ENCODE data around the gene FOXP1. TPM values are rescaled to one million over a fixed set of nuclear protein-coding genes. Genes with fewer than 3 reads are reported as not detected.

The FOXP1 gene
- total RNA-seq, 1 experiment from 2014 or later: 58.4 TPM

GRCh38 chr3:71238355-71238757, 345.2 kb downstream of the FOXP1 start:
- TF ChIP-seq EZH2 (IDR thresholded peaks at IDR 0.05; ENCODE audit: borderline replicate concordance, low read depth, low read length, poor library complexity, severe bottlenecking): no peak
- TF ChIP-seq, protein P1, sequence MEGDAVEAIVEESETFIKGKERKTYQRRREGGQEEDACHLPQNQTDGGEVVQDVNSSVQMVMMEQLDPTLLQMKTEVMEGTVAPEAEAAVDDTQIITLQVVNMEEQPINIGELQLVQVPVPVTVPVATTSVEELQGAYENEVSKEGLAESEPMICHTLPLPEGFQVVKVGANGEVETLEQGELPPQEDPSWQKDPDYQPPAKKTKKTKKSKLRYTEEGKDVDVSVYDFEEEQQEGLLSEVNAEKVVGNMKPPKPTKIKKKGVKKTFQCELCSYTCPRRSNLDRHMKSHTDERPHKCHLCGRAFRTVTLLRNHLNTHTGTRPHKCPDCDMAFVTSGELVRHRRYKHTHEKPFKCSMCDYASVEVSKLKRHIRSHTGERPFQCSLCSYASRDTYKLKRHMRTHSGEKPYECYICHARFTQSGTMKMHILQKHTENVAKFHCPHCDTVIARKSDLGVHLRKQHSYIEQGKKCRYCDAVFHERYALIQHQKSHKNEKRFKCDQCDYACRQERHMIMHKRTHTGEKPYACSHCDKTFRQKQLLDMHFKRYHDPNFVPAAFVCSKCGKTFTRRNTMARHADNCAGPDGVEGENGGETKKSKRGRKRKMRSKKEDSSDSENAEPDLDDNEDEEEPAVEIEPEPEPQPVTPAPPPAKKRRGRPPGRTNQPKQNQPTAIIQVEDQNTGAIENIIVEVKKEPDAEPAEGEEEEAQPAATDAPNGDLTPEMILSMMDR (conservative IDR thresholded peaks at IDR 0.05; ENCODE audit: low read depth, low read length): no peak
- Histone ChIP-seq H3K27me3 (replicated peaks; ENCODE audit: insufficient read depth, low read depth, low read length, poor library complexity) (no peaks in the 10 kb centered on the region), H3K4me3 (ENCODE audit: low read depth, low read length, poor library complexity, severe bottlenecking) (no peak overlapping the region), H3K9me3 (ENCODE audit: low read depth, low read length, poor library complexity, severe bottlenecking) (no peaks in the 10 kb centered on the region), H3K36me3 (ENCODE audit: insufficient read depth, low read length, poor library complexity, severe bottlenecking) (no peaks in the 10 kb centered on the region), H3K4me1 (ENCODE audit: insufficient read depth, low read length, poor library complexity, severe bottlenecking) (peaks cover 14% of the 10 kb centered on the region), H3K27ac (ENCODE audit: low read depth, low read length, poor library complexity, severe bottlenecking) (no peak overlapping the region)
- ChIA-PET CTCF (no interaction called here), POLR2A (ENCODE audit: low non-redundant PET) (no interaction called here)
- DNase-seq (ENCODE audit: low spot score): no peak
- BruUV-seq (replicated peaks): no TSS peak
- intact Hi-C loops (cut with micrococcal nuclease; ENCODE audit: unreplicated experiment): no loop called here

GRCh38 chr3:71237672-71238071, 345.9 kb downstream of the FOXP1 start:
- no peaks in the 10 kb centered on the region for H3K9me3 ChIP-seq (ENCODE audit: low read depth, low read length, poor library complexity, severe bottlenecking)
- no TSS peak for BruUV-seq (replicated peaks)
- H3K36me3 ChIP-seq (ENCODE audit: insufficient read depth, low read length, poor library complexity, severe bottlenecking): no peaks in the 10 kb centered on the region
- ChIA-PET POLR2A (ENCODE audit: low non-redundant PET) (no interaction called here), CTCF (no interaction called here)
- intact Hi-C loops (cut with micrococcal nuclease; ENCODE audit: unreplicated experiment): no loop called here
- H3K4me1 ChIP-seq (ENCODE audit: insufficient read depth, low read length, poor library complexity, severe bottlenecking): peaks cover 14% of the 10 kb centered on the region
- no peak overlapping the region for H3K27ac ChIP-seq (ENCODE audit: low read depth, low read length, poor library complexity, severe bottlenecking)
- DNase-seq (ENCODE audit: low spot score): no peak
- no peaks in the 10 kb centered on the region for H3K27me3 ChIP-seq (replicated peaks; ENCODE audit: insufficient read depth, low read depth, low read length, poor library complexity)
- TF ChIP-seq, protein P1 (conservative IDR thresholded peaks at IDR 0.05; ENCODE audit: low read depth, low read length): no peak
- no peak for TF ChIP-seq EZH2 (IDR thresholded peaks at IDR 0.05; ENCODE audit: borderline replicate concordance, low read depth, low read length, poor library complexity, severe bottlenecking)
- no peak overlapping the region for H3K4me3 ChIP-seq (ENCODE audit: low read depth, low read length, poor library complexity, severe bottlenecking)

GRCh38 chr3:71235846-71236245, 347.7 kb downstream of the FOXP1 start:
- BruUV-seq (replicated peaks): no TSS peak
- TF ChIP-seq, protein P1 (conservative IDR thresholded peaks at IDR 0.05; ENCODE audit: low read depth, low read length): no peak
- TF ChIP-seq EZH2 (IDR thresholded peaks at IDR 0.05; ENCODE audit: borderline replicate concordance, low read depth, low read length, poor library complexity, severe bottlenecking): no peak
- ChIA-PET CTCF (no interaction called here), POLR2A (ENCODE audit: low non-redundant PET) (no interaction called here)
- Histone ChIP-seq H3K4me1 (ENCODE audit: insufficient read depth, low read length, poor library complexity, severe bottlenecking) (peaks cover 6% of the 10 kb centered on the region), H3K27ac (ENCODE audit: low read depth, low read length, poor library complexity, severe bottlenecking) (no peak overlapping the region), H3K27me3 (replicated peaks; ENCODE audit: insufficient read depth, low read depth, low read length, poor library complexity) (no peaks in the 10 kb centered on the region), H3K4me3 (ENCODE audit: low read depth, low read length, poor library complexity, severe bottlenecking) (no peak overlapping the region), H3K9me3 (ENCODE audit: low read depth, low read length, poor library complexity, severe bottlenecking) (no peaks in the 10 kb centered on the region), H3K36me3 (ENCODE audit: insufficient read depth, low read length, poor library complexity, severe bottlenecking) (no peaks in the 10 kb centered on the region)
- intact Hi-C loops (cut with micrococcal nuclease; ENCODE audit: unreplicated experiment): no loop called here
- no peak for DNase-seq (ENCODE audit: low spot score)
